Panc1 (cell line): ENCODE measurements around the gene CCR8. TPM values are rescaled to one million over a fixed set of nuclear protein-coding genes. Genes with fewer than 3 reads are reported as not detected.

Source experiments
- ATAC-seq: fragments of 200-7000 bp; cut with Tn5 transposase; 2 replicates; pipeline ENCODE4 v1.9.1; 2020; ENCODE audit warnings: mild to moderate bottlenecking, moderate library complexity
- BruUV-seq: library from RNA; stranded (reverse); fragments of 400-500 nt; replicated peaks from 2 replicates; lab custom pipeline; 2021; lab: Mats Ljungman, UMichigan
- CTCF ChIA-PET: fragments of 300-600 bp; sonication (Branson Sonifier 250); formaldehyde crosslinking; loops from one replicate; lab custom pipeline; 2022; ENCODE audit warnings: antibody characterized with exemption; lab: Charles Lee
- POLR2A ChIA-PET: fragments of 300-600 bp; sonication (Branson Sonifier 250); formaldehyde crosslinking; loops from one replicate; lab custom pipeline; 2022; ENCODE audit warnings: antibody characterized with exemption; lab: Charles Lee
- DNase-seq: peaks from one replicate; pipeline ENCODE4 v3.0.0-alpha.2; 2010; ENCODE audit warnings: low read depth, low spot score
- H3K27ac ChIP-seq: 2 replicates; pipeline ENCODE4 v1.5.1; 2011; ENCODE audit warnings: mild to moderate bottlenecking, low read length, inconsistent platforms
- H3K27me3 ChIP-seq: fragments of 200-500 bp; sonication (Bioruptor generic); 2 replicates; pipeline ENCODE4 v1.6.0; 2014; ENCODE audit warnings: low read length, inconsistent platforms; ENCODE audit not compliant: control insufficient read depth, insufficient read depth
- H3K36me3 ChIP-seq: fragments of 200-500 bp; sonication (Bioruptor generic); 2 replicates; pipeline ENCODE4 v1.5.1; 2014; ENCODE audit warnings: inconsistent platforms, mild to moderate bottlenecking, low read length, moderate library complexity; ENCODE audit not compliant: control insufficient read depth, insufficient read depth
- H3K4me1 ChIP-seq: 2 replicates; pipeline ENCODE4 v1.5.1; 2011; ENCODE audit warnings: inconsistent platforms, mild to moderate bottlenecking, low read length, moderate library complexity; ENCODE audit not compliant: control insufficient read depth, insufficient read depth
- H3K4me3 ChIP-seq, 2 experiments: 2 replicates each; pipeline ENCODE4 v1.5.1; 2011 to 2012; ENCODE audit warnings: low read depth in 2 of 2, low read length in 2 of 2, mild to moderate bottlenecking in 2 of 2, inconsistent platforms in 1 of 2, moderate library complexity in 1 of 2
- H3K9me3 ChIP-seq: fragments of 200-500 bp; sonication (Bioruptor generic); 2 replicates; pipeline ENCODE4 v1.5.1; 2014; ENCODE audit warnings: low read depth, mild to moderate bottlenecking, inconsistent platforms, low read length, moderate library complexity; ENCODE audit not compliant: control insufficient read depth, insufficient read depth
- POLR2AphosphoS5 ChIP-seq: IDR thresholded peaks from 2 replicates; pipeline ENCODE4 v1.6.1; 2012; ENCODE audit warnings: mild to moderate bottlenecking, low read depth, low read length, moderate library complexity
- SIN3A ChIP-seq: IDR thresholded peaks from 2 replicates; pipeline ENCODE4 v1.6.1; 2012; ENCODE audit warnings: low read depth, mild to moderate bottlenecking, low read length, moderate library complexity, borderline replicate concordance; ENCODE audit not compliant: insufficient read depth
- TCF7L2 ChIP-seq: IDR thresholded peaks from 2 replicates; pipeline ENCODE4 v1.6.1; 2011; ENCODE audit warnings: mild to moderate bottlenecking, low read depth, low read length, inconsistent platforms
- in situ Hi-C: cut with HindIII; loops from 2 replicates; pipeline ENCODE4 v1.10.0; 2016; ENCODE audit warnings: low sequenced_read_pairs, low pct_unique_long_range_greater_than_20kb
- intact Hi-C: fragments of 100-400 bp; cut with micrococcal nuclease; formaldehyde crosslinking; loops from one replicate; pipeline ENCODE4 v1.10.0; 2022; ENCODE audit not compliant: unreplicated experiment
- total RNA-seq: library from RNA; stranded (reverse); gene quantifications from one replicate; pipeline ENCODE4 v1.2.1, GENCODE V29; 2021; ENCODE audit not compliant: unreplicated experiment
- TF ChIP-seq, protein P1 (sequence below): fragments of 450-650 bp; IDR thresholded peaks from 2 replicates; pipeline ENCODE4 v1.5.1; 2017; ENCODE audit warnings: mild to moderate bottlenecking
- TF ChIP-seq, protein P2 (sequence below), 2 experiments: IDR thresholded peaks; 2 replicates each; pipeline ENCODE4 v1.6.1; 2011 to 2012; ENCODE audit warnings: low read depth in 2 of 2, control low read depth in 1 of 2, low read length in 1 of 2, mild to moderate bottlenecking in 1 of 2, moderate library complexity in 1 of 2; ENCODE audit not compliant: insufficient read depth in 1 of 2

Gene CCR8
- total RNA-seq, 1 experiment from 2014 or later, result not detected

DNA sequence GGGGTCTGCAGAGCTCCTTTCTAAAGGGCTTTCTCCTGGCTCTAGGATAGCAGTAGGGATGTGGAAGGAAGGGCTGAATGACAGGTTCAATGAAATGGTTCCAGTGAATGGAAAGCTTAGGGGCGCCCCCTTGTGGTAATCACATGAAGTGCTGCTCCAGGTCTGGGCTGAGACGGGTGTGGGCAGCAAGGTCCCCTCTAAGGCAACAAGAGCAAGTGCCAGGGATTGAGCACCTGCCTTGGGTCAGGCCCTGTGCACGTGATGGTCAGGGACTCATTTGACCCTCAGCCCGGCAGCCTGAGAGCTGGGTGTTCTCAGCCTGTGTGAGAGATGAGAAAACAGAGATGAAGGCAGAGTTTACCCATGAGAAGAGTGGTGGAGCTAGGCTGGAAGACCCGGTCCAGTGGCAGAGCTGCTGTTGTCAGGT lies 37.6 kb upstream of the CCR8 start:
- Histone ChIP-seq H3K4me3 (no peak overlapping the region), H3K9me3 (no peaks in the 10 kb centered on the region), H3K36me3 (no peaks in the 10 kb centered on the region), H3K27ac (no peak overlapping the region), H3K27me3 (no peaks in the 10 kb centered on the region), H3K4me1 (no peaks in the 10 kb centered on the region)
- in situ Hi-C loops (no loop called here), intact Hi-C loops (loop anchor here (10.0 kb wide), 1 partner anchor 83 kb away; no protein-coding TSS in a partner anchor)
- ATAC-seq (peak; percentile 79), DNase-seq (no peak)
- CTCF ChIA-PET, result interaction anchor here (0.6 to 1.3 kb wide), 4 partner anchors 12 to 165 kb away, joined by 3 to 5 read pairs (median 4); no protein-coding TSS in a partner anchor
- BruUV-seq, result no TSS peak
- POLR2A ChIA-PET, result no interaction called here
- no peak for TF ChIP-seq POLR2AphosphoS5
- TF ChIP-seq, protein P1, sequence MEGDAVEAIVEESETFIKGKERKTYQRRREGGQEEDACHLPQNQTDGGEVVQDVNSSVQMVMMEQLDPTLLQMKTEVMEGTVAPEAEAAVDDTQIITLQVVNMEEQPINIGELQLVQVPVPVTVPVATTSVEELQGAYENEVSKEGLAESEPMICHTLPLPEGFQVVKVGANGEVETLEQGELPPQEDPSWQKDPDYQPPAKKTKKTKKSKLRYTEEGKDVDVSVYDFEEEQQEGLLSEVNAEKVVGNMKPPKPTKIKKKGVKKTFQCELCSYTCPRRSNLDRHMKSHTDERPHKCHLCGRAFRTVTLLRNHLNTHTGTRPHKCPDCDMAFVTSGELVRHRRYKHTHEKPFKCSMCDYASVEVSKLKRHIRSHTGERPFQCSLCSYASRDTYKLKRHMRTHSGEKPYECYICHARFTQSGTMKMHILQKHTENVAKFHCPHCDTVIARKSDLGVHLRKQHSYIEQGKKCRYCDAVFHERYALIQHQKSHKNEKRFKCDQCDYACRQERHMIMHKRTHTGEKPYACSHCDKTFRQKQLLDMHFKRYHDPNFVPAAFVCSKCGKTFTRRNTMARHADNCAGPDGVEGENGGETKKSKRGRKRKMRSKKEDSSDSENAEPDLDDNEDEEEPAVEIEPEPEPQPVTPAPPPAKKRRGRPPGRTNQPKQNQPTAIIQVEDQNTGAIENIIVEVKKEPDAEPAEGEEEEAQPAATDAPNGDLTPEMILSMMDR, result peak; percentile 90

DNA sequence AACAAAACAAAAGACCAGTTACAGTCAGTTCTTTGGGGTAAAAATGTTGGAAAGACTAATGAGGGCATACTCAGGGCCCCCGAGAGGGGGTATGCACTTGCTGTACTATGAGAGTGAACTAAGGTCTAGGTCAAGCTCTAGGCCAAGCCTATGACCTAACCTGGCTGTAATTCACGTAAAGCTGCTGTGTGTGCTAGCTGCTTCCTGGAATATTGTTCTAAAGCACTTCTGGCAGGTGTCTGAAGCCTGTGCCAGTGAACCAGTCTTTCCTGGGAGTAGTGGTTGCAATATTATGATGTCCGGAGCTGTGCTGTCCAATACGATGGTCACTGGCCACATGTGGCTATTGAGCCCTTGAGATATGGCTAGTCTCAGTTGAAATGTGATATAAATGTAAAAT lies 36.5 kb upstream of the CCR8 start:
- in situ Hi-C loops (no loop called here), intact Hi-C loops (loop anchor here (10.0 kb wide), 1 partner anchor 82 kb away; no protein-coding TSS in a partner anchor)
- DNase-seq (no peak), ATAC-seq (no peak)
- Histone ChIP-seq H3K4me3 (no peak overlapping the region), H3K36me3 (no peaks in the 10 kb centered on the region), H3K4me1 (no peaks in the 10 kb centered on the region), H3K27ac (no peak overlapping the region), H3K27me3 (no peaks in the 10 kb centered on the region), H3K9me3 (no peaks in the 10 kb centered on the region)
- ChIA-PET POLR2A (interaction anchor here (0.6 kb wide), 1 partner anchor 103 kb away, joined by 4 read pairs; no protein-coding TSS in a partner anchor), CTCF (interaction anchor here (0.9 kb wide), 1 partner anchor 13 kb away, joined by 3 read pairs; no protein-coding TSS in a partner anchor)
- TF ChIP-seq TCF7L2 (no peak), POLR2AphosphoS5 (no peak), SIN3A (no peak)
- TF ChIP-seq, protein P2, sequence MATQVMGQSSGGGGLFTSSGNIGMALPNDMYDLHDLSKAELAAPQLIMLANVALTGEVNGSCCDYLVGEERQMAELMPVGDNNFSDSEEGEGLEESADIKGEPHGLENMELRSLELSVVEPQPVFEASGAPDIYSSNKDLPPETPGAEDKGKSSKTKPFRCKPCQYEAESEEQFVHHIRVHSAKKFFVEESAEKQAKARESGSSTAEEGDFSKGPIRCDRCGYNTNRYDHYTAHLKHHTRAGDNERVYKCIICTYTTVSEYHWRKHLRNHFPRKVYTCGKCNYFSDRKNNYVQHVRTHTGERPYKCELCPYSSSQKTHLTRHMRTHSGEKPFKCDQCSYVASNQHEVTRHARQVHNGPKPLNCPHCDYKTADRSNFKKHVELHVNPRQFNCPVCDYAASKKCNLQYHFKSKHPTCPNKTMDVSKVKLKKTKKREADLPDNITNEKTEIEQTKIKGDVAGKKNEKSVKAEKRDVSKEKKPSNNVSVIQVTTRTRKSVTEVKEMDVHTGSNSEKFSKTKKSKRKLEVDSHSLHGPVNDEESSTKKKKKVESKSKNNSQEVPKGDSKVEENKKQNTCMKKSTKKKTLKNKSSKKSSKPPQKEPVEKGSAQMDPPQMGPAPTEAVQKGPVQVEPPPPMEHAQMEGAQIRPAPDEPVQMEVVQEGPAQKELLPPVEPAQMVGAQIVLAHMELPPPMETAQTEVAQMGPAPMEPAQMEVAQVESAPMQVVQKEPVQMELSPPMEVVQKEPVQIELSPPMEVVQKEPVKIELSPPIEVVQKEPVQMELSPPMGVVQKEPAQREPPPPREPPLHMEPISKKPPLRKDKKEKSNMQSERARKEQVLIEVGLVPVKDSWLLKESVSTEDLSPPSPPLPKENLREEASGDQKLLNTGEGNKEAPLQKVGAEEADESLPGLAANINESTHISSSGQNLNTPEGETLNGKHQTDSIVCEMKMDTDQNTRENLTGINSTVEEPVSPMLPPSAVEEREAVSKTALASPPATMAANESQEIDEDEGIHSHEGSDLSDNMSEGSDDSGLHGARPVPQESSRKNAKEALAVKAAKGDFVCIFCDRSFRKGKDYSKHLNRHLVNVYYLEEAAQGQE (IDR thresholded peaks at IDR 0.05; ENCODE audit: insufficient read depth in 1 of 2, low read depth in 2 of 2, low read length in 1 of 2), result no peak
- TF ChIP-seq, protein P1, result no peak
- BruUV-seq, result no TSS peak
